Liver (tissue), 3 donors: Measurements from ENCODE around the gene CCDC66.

ENCODE experiments used
- EGR1 ChIP-seq, 2 donors: IDR thresholded peaks; 2 replicates each; pipeline ENCODE4 v1.6.1; 2016 to 2018; ENCODE audit warnings: antibody characterized with exemption in 2 of 2, low read depth in 2 of 2
- FOXA1 ChIP-seq: IDR thresholded peaks from 2 replicates; pipeline ENCODE4 v1.6.1; 2016; ENCODE audit warnings: antibody characterized with exemption
- GABPA ChIP-seq, 2 donors: IDR thresholded peaks in 1 of 2; conservative IDR thresholded peaks in 1 of 2; 2 replicates each; pipeline ENCODE4 v1.6.1; 2016; ENCODE audit warnings: antibody characterized with exemption in 2 of 2, mild to moderate bottlenecking in 1 of 2, moderate library complexity in 1 of 2
- HNF4G ChIP-seq: IDR thresholded peaks from 2 replicates; pipeline ENCODE4 v1.6.1; 2016; ENCODE audit warnings: antibody characterized with exemption
- RAD21 ChIP-seq, 2 donors: IDR thresholded peaks; 2 replicates each; pipeline ENCODE4 v1.6.1; 2016; ENCODE audit warnings: antibody characterized with exemption in 2 of 2, mild to moderate bottlenecking in 2 of 2
- REST ChIP-seq: IDR thresholded peaks from 2 replicates; pipeline ENCODE4 v1.6.1; 2016; ENCODE audit warnings: antibody characterized with exemption, mild to moderate bottlenecking
- SP1 ChIP-seq: IDR thresholded peaks from 2 replicates; pipeline ENCODE4 v1.6.1; 2018; ENCODE audit warnings: antibody characterized with exemption, mild to moderate bottlenecking
- TAF1 ChIP-seq: conservative IDR thresholded peaks from 2 replicates; pipeline ENCODE4 v1.6.1; 2016; ENCODE audit warnings: antibody characterized with exemption, mild to moderate bottlenecking
- YY1 ChIP-seq: IDR thresholded peaks from 2 replicates; pipeline ENCODE4 v1.6.1; 2016; ENCODE audit warnings: antibody characterized with exemption, mild to moderate bottlenecking
- TF ChIP-seq, protein P1 (sequence below): fragments of 150-350 bp; IDR thresholded peaks from 2 replicates; pipeline ENCODE4 v1.5.1; 2017; ENCODE audit warnings: improper control_type of control experiment, low read depth, low read length; ENCODE audit not compliant: missing input control
- TF ChIP-seq, protein P2 (sequence below): IDR thresholded peaks from 2 replicates; pipeline ENCODE4 v1.6.1; 2016; ENCODE audit warnings: antibody characterized with exemption
- donor health status: healthy.
- donor health status: healthy.

- TF ChIP-seq, protein P1, sequence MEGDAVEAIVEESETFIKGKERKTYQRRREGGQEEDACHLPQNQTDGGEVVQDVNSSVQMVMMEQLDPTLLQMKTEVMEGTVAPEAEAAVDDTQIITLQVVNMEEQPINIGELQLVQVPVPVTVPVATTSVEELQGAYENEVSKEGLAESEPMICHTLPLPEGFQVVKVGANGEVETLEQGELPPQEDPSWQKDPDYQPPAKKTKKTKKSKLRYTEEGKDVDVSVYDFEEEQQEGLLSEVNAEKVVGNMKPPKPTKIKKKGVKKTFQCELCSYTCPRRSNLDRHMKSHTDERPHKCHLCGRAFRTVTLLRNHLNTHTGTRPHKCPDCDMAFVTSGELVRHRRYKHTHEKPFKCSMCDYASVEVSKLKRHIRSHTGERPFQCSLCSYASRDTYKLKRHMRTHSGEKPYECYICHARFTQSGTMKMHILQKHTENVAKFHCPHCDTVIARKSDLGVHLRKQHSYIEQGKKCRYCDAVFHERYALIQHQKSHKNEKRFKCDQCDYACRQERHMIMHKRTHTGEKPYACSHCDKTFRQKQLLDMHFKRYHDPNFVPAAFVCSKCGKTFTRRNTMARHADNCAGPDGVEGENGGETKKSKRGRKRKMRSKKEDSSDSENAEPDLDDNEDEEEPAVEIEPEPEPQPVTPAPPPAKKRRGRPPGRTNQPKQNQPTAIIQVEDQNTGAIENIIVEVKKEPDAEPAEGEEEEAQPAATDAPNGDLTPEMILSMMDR, result no peak
- TF ChIP-seq SP1 (no peak), TAF1 (no peak), FOXA1 (no peak), YY1 (no peak), REST (no peak), HNF4G (no peak), GABPA (IDR thresholded peaks at IDR 0.05 in 1 of 2, conservative IDR thresholded peaks at IDR 0.05 in 1 of 2) (no peak), EGR1 (IDR thresholded peaks at IDR 0.05; ENCODE audit: low read depth in 2 of 2) (no peak), RAD21 (IDR thresholded peaks at IDR 0.05) (no peak)
- TF ChIP-seq, protein P2, sequence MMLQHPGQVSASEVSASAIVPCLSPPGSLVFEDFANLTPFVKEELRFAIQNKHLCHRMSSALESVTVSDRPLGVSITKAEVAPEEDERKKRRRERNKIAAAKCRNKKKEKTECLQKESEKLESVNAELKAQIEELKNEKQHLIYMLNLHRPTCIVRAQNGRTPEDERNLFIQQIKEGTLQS, result no peak
These were observed 111.1 kb downstream of the CCDC66 start for GRCh38 chr3:56667973-56668579.
